Gastroesophageal sphincter (tissue), 4 donors: ENCODE data around the gene SLC35G3. TPM values are rescaled to one million over a fixed set of nuclear protein-coding genes. Genes with fewer than 3 reads are reported as not detected.
"Not testable (repeated sequence)": the region's sequence is repeated elsewhere in the genome, so short reads cannot be mapped to it uniquely, and the experiment has no call there.

Source experiments
- ATAC-seq: fragments of 150-250 bp; one replicate; pipeline ENCODE4 v1.9.1; 2016; ENCODE audit warnings: mild to moderate bottlenecking, moderate library complexity
- H3K27ac ChIP-seq, 4 donors: fragments of 200-600 bp; sonication (generic) in 3 of 4; 1 replicate in 3 of 4; 2 replicates in 1 of 4; pipeline ENCODE4 v1.5.1; 2016 to 2019
- H3K27me3 ChIP-seq: fragments of 200-600 bp; sonication (generic); one replicate; pipeline ENCODE4 v1.5.1; 2019
- H3K36me3 ChIP-seq, 2 donors: fragments of 200-600 bp; sonication (generic); one replicate each; pipeline ENCODE4 v1.5.1; 2019; ENCODE audit warnings: control low read depth in 1 of 2
- H3K4me1 ChIP-seq, 3 donors: fragments of 200-600 bp; sonication (generic); 1 replicate in 2 of 3; 2 replicates in 1 of 3; pipeline ENCODE4 v1.5.1; 2016 to 2019; ENCODE audit warnings: control low read depth in 2 of 3
- H3K4me3 ChIP-seq, 2 donors: fragments of 200-600 bp; sonication (generic); one replicate each; pipeline ENCODE4 v1.5.1; 2019; ENCODE audit warnings: mild to moderate bottlenecking in 1 of 2, moderate library complexity in 1 of 2
- H3K9me3 ChIP-seq, 3 donors: fragments of 200-600 bp; sonication (generic); one replicate each; pipeline ENCODE4 v1.5.1; 2017 to 2019; ENCODE audit warnings: control low read depth in 2 of 3
- CTCF ChIP-seq, 4 experiments: fragments of 200-600 bp in 2 of 4; fragments of 450-650 bp in 2 of 4; sonication (generic) in 1 of 4; IDR thresholded peaks; one replicate each; pipeline ENCODE4 v1.5.1; 2017 to 2019; ENCODE audit warnings: antibody characterized with exemption in 4 of 4, mild to moderate bottlenecking in 2 of 4, moderate library complexity in 2 of 4
- EP300 ChIP-seq: sonication (generic); formaldehyde crosslinking; IDR thresholded peaks from one replicate; pipeline ENCODE4 v1.6.1; 2017; ENCODE audit warnings: antibody characterized with exemption, mild to moderate bottlenecking
- POLR2A ChIP-seq, 2 donors: fragments of 450-650 bp; IDR thresholded peaks; one replicate each; pipeline ENCODE4 v1.6.1; 2017; ENCODE audit warnings: antibody characterized with exemption in 2 of 2, mild to moderate bottlenecking in 2 of 2, moderate library complexity in 1 of 2
- POLR2AphosphoS5 ChIP-seq: sonication (generic); formaldehyde crosslinking; IDR thresholded peaks from one replicate; pipeline ENCODE4 v1.6.1; 2017; ENCODE audit warnings: antibody characterized with exemption
- WGBS, 2 donors: methylation state at CpG; one replicate each; pipeline ENCODE4 v1.1.5; 2018; ENCODE audit warnings: low coverage in 1 of 2; 5-methylcytosine and 5-hydroxymethylcytosine counted together
- total RNA-seq, 4 donors: library from RNA; depleted of rRNA; stranded (reverse); fragments of >200 nt; gene quantifications; one replicate each; pipeline ENCODE4 v1.1.0, GENCODE V29; 2016

SLC35G3 gene
- total RNA-seq, 4 donors from 2014 or later, result not detected

- Histone ChIP-seq H3K4me1 (no peaks in the 10 kb centered on the region), H3K27ac (no peak overlapping the region), H3K9me3 (no peaks in the 10 kb centered on the region), H3K27me3 (peaks cover 19% of the 10 kb centered on the region), H3K36me3 (no peaks in the 10 kb centered on the region), H3K4me3 (no peak overlapping the region)
- no peak for ATAC-seq
- WGBS, 2 donors, result 69 to 75% methylated on average over 2 of the region's 2 CpGs
- TF ChIP-seq POLR2AphosphoS5 (no peak), CTCF (IDR thresholded peaks at IDR 0.05) (no peak), POLR2A (IDR thresholded peaks at IDR 0.05) (no peak), EP300 (no peak)
These were observed 19.3 kb downstream of the SLC35G3 start for GRCh38 chr17:35174835-35175334.

- not testable (repeated sequence) for ATAC-seq, H3K4me1 ChIP-seq, H3K36me3 ChIP-seq, H3K27ac ChIP-seq, H3K4me3 ChIP-seq, H3K9me3 ChIP-seq
- H3K27me3 ChIP-seq, result peaks cover 25% of the 10 kb centered on the region
- 81 to 88% methylated on average over 1 to 3 of the region's 3 CpGs for WGBS, 2 donors
These were observed 21.9 kb downstream of the SLC35G3 start for GRCh38 chr17:35172321-35172720.

GRCh38 chr17:35171834-35172233 is 22.4 kb downstream of the SLC35G3 start:
- Histone ChIP-seq H3K4me3 (no peak overlapping the region), H3K9me3 (no peaks in the 10 kb centered on the region), H3K4me1 (no peaks in the 10 kb centered on the region), H3K27me3 (peaks cover 25% of the 10 kb centered on the region), H3K36me3 (no peaks in the 10 kb centered on the region), H3K27ac (no peak overlapping the region)
- no peak for ATAC-seq
- TF ChIP-seq POLR2AphosphoS5 (no peak), CTCF (IDR thresholded peaks at IDR 0.05) (no peak), EP300 (no peak), POLR2A (IDR thresholded peaks at IDR 0.05) (no peak)
- WGBS, 2 donors, result 32 to 38% methylated on average over 2 of the region's 2 CpGs

- Histone ChIP-seq H3K4me3 (no peak overlapping the region), H3K9me3 (no peaks in the 10 kb centered on the region), H3K36me3 (no peaks in the 10 kb centered on the region), H3K27me3 (peaks cover 25% of the 10 kb centered on the region), H3K27ac (no peak overlapping the region), H3K4me1 (no peaks in the 10 kb centered on the region)
- ATAC-seq, result no peak
- TF ChIP-seq POLR2AphosphoS5, result no peak
- TF ChIP-seq CTCF (IDR thresholded peaks at IDR 0.05), result peak in 3 of 4 experiments; percentile 32 to 35 (median 33)
- WGBS, 2 donors, result 45 to 58% methylated on average over 2 to 4 of the region's 18 CpGs
These were observed 23.0 kb downstream of the SLC35G3 start for GRCh38 chr17:35170968-35171771.

GRCh38 chr17:35169835-35170363 is 24.3 kb downstream of the SLC35G3 start:
- Histone ChIP-seq H3K9me3 (no peaks in the 10 kb centered on the region), H3K4me3 (no peak overlapping the region), H3K36me3 (no peaks in the 10 kb centered on the region), H3K4me1 (no peaks in the 10 kb centered on the region), H3K27ac (no peak overlapping the region), H3K27me3 (peaks cover 22% of the 10 kb centered on the region)
- TF ChIP-seq EP300 (no peak), POLR2AphosphoS5 (no peak), POLR2A (IDR thresholded peaks at IDR 0.05) (no peak), CTCF (IDR thresholded peaks at IDR 0.05) (no peak)
- no peak for ATAC-seq
- WGBS, 2 donors, result no CpG with 5 or more reads among the region's 17 CpGs
